Neural cell (in vitro differentiated cells): ENCODE results near the gene ATPAF2.

Experiments
- CTCF ChIP-seq: fragments of 450-650 bp; IDR thresholded peaks from 2 replicates; pipeline ENCODE4 v1.5.1; 2014; ENCODE audit warnings: antibody characterized with exemption, mild to moderate bottlenecking, moderate library complexity; ENCODE audit not compliant: poor library complexity, severe bottlenecking
- EP300 ChIP-seq: fragments of 450-650 bp; conservative IDR thresholded peaks from 2 replicates; pipeline ENCODE4 v1.6.1; 2014; ENCODE audit warnings: antibody characterized with exemption, mild to moderate bottlenecking, moderate library complexity; ENCODE audit not compliant: poor library complexity, severe bottlenecking
- EZH2 ChIP-seq: fragments of 200-600, 300-800 bp; shearing (Covaris generic), sonication (generic); IDR thresholded peaks from 2 replicates; pipeline ENCODE4 v1.6.1; 2014; ENCODE audit warnings: antibody characterized with exemption, low read length, borderline replicate concordance, mild to moderate bottlenecking; ENCODE audit not compliant: insufficient read depth, poor library complexity, severe bottlenecking
- MXI1 ChIP-seq: fragments of 450-650 bp; conservative IDR thresholded peaks from 2 replicates; pipeline ENCODE4 v1.6.1; 2014; ENCODE audit warnings: antibody characterized with exemption, mild to moderate bottlenecking; ENCODE audit not compliant: poor library complexity, severe bottlenecking
- POLR2AphosphoS5 ChIP-seq: IDR thresholded peaks from 2 replicates; pipeline ENCODE4 v1.6.1; 2012
- RAD21 ChIP-seq: fragments of 450-650 bp; conservative IDR thresholded peaks from 2 replicates; pipeline ENCODE4 v1.6.1; 2014; ENCODE audit warnings: antibody characterized with exemption, mild to moderate bottlenecking, moderate library complexity

- TF ChIP-seq CTCF, result no peak
- no peak for TF ChIP-seq EP300
- no peak for TF ChIP-seq RAD21
- no peak for TF ChIP-seq EZH2
- TF ChIP-seq POLR2AphosphoS5, result no peak
- no peak for TF ChIP-seq MXI1
Measured at GRCh38 chr17:18044609-18045008, 5.6 kb upstream of the ATPAF2 start.
